Mesenchymal stem cell (in vitro differentiated cells and primary cell): Measurements from ENCODE around the gene TMEM52.

Source experiments
- DNase-seq: peaks from one replicate; pipeline ENCODE4 v3.0.0-alpha.2; 2013
- H2AFZ ChIP-seq: one replicate; pipeline ENCODE4 v1.6.1; 2013; ENCODE audit warnings: low read depth, mild to moderate bottlenecking, control low read depth, inconsistent platforms, low read length, moderate library complexity
- H2AK5ac ChIP-seq: 2 replicates; pipeline ENCODE4 v1.6.1; 2013; ENCODE audit warnings: low read length, moderate library complexity, mild to moderate bottlenecking, inconsistent platforms; ENCODE audit not compliant: severe bottlenecking
- H2BK120ac ChIP-seq: one replicate; pipeline ENCODE4 v1.6.1; 2013; ENCODE audit warnings: low read depth, mild to moderate bottlenecking, inconsistent platforms, low read length, moderate library complexity
- H2BK12ac ChIP-seq, 2 experiments: one replicate each; pipeline ENCODE4 v1.6.1; 2013; ENCODE audit warnings: inconsistent platforms in 2 of 2, low read length in 2 of 2, mild to moderate bottlenecking in 2 of 2, moderate library complexity in 2 of 2, control low read depth in 1 of 2
- H2BK15ac ChIP-seq: one replicate; pipeline ENCODE4 v1.6.1; 2013; ENCODE audit warnings: mild to moderate bottlenecking, low read depth, inconsistent platforms; ENCODE audit not compliant: poor library complexity, severe bottlenecking
- H2BK5ac ChIP-seq: 2 replicates; pipeline ENCODE4 v1.6.1; 2013; ENCODE audit warnings: low read depth, mild to moderate bottlenecking, low read length, control low read depth, inconsistent platforms; ENCODE audit not compliant: poor library complexity, severe bottlenecking
- H3K14ac ChIP-seq, 2 experiments: one replicate each; pipeline ENCODE4 v1.6.1; 2013; ENCODE audit warnings: inconsistent platforms in 2 of 2, low read length in 2 of 2, control low read depth in 1 of 2, mild to moderate bottlenecking in 1 of 2, moderate library complexity in 1 of 2
- H3K18ac ChIP-seq, 2 experiments: one replicate each; pipeline ENCODE4 v1.6.1; 2013; ENCODE audit warnings: inconsistent platforms in 2 of 2, low read length in 2 of 2, control low read depth in 1 of 2, low read depth in 1 of 2, mild to moderate bottlenecking in 1 of 2
- H3K23ac ChIP-seq, 2 experiments: one replicate each; pipeline ENCODE4 v1.6.1; 2013; ENCODE audit warnings: inconsistent platforms in 2 of 2, low read length in 2 of 2, mild to moderate bottlenecking in 2 of 2, moderate library complexity in 2 of 2, control low read depth in 1 of 2
- H3K27ac ChIP-seq: 2 replicates; pipeline ENCODE4 v1.5.1; 2013; ENCODE audit warnings: mild to moderate bottlenecking, moderate library complexity, low read length, control low read depth, inconsistent platforms; ENCODE audit not compliant: poor library complexity, severe bottlenecking
- H3K27me3 ChIP-seq, 2 experiments: 2 replicates each; pipeline versions ENCODE4 v1.6.1 to v1.7.0; 2013; ENCODE audit warnings: low read length in 2 of 2, mild to moderate bottlenecking in 2 of 2, moderate library complexity in 2 of 2, control low read depth in 1 of 2, inconsistent platforms in 1 of 2; ENCODE audit not compliant: control insufficient read depth in 1 of 2, insufficient read depth in 1 of 2
- H3K36me3 ChIP-seq, 2 experiments: 2 replicates each; pipeline versions ENCODE4 v1.6.1 to v1.7.0; 2013; ENCODE audit warnings: low read length in 2 of 2, control low read depth in 1 of 2, inconsistent platforms in 1 of 2, low read depth in 1 of 2, mild to moderate bottlenecking in 1 of 2; ENCODE audit not compliant: insufficient read depth in 2 of 2, control insufficient read depth in 1 of 2
- H3K4ac ChIP-seq, 2 experiments: one replicate each; pipeline ENCODE4 v1.6.1; 2013; ENCODE audit warnings: inconsistent platforms in 2 of 2, low read length in 2 of 2, mild to moderate bottlenecking in 2 of 2, moderate library complexity in 2 of 2, control low read depth in 1 of 2, low read depth in 1 of 2
- H3K4me1 ChIP-seq: 2 replicates; pipeline ENCODE4 v1.6.1; 2013; ENCODE audit warnings: low read depth, low read length, control low read depth; ENCODE audit not compliant: control insufficient read depth, insufficient read depth
- H3K4me2 ChIP-seq: 2 replicates; pipeline ENCODE4 v1.6.1; 2013; ENCODE audit warnings: low read length, mild to moderate bottlenecking, inconsistent platforms; ENCODE audit not compliant: poor library complexity, severe bottlenecking
- H3K4me3 ChIP-seq, 2 experiments: 2 replicates each; pipeline versions ENCODE4 v1.5.1 to v1.7.0; 2013; ENCODE audit warnings: low read length in 2 of 2, mild to moderate bottlenecking in 2 of 2, control low read depth in 1 of 2, low read depth in 1 of 2; ENCODE audit not compliant: insufficient read depth in 1 of 2
- H3K79me1 ChIP-seq: replicated peaks from 2 replicates; pipeline ENCODE4 v1.6.1; 2013; ENCODE audit warnings: mild to moderate bottlenecking, control low read depth, low read length, inconsistent platforms; ENCODE audit not compliant: poor library complexity, severe bottlenecking
- H3K9ac ChIP-seq: 2 replicates; pipeline ENCODE4 v1.7.0; 2013; ENCODE audit warnings: mild to moderate bottlenecking, low read length, moderate library complexity
- H3K9me3 ChIP-seq: 2 replicates; pipeline ENCODE4 v1.7.0; 2013; ENCODE audit warnings: mild to moderate bottlenecking, low read length; ENCODE audit not compliant: control insufficient read depth
- H4K8ac ChIP-seq: one replicate; pipeline ENCODE4 v1.6.1; 2013; ENCODE audit warnings: inconsistent platforms, mild to moderate bottlenecking, low read length, moderate library complexity
- H4K91ac ChIP-seq: one replicate; pipeline ENCODE4 v1.6.1; 2013; ENCODE audit warnings: mild to moderate bottlenecking, low read length, inconsistent platforms
- WGBS: methylation state at CpG from one replicate; pipeline ENCODE4 v1.1.7; 2013; ENCODE audit warnings: mixed read lengths; 5-methylcytosine and 5-hydroxymethylcytosine counted together

TMEM52 gene

DNA sequence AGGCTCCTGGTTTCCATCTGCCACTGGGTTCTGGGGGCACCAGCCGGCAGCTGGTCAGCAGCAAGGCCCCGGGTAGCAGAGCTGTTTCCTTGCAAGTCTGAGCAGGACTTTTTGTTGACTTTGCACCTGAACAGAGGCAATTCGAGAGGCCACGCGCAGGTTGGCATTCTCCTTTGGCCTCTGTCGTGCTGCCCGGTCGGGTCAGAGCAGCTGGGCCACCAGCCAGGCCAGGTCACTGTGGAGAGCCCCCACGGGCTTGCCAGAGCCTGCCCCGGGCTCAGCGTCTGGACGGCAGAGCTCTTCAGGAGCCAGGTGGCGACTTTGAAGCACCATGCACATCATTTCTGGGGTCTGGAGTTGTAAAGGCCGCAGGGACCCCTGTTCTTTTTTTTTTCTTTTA lies 28.4 kb upstream of the TMEM52 start:
- WGBS, result 77% methylated on average over 14 of the region's 14 CpGs
- Histone ChIP-seq H3K4ac (no peak overlapping the region), H4K8ac (no peak overlapping the region), H2AK5ac (no peak overlapping the region), H2BK12ac (no peak overlapping the region), H3K4me3 (no peak overlapping the region), H3K27me3 (peaks cover 4 to 74% of the 10 kb centered on the region in 2 experiments), H2AFZ (no peak overlapping the region), H2BK15ac (no peak overlapping the region), H3K27ac (no peak overlapping the region), H2BK5ac (no peak overlapping the region), H2BK120ac (no peak overlapping the region), H3K23ac (no peak overlapping the region), H3K18ac (no peak overlapping the region), H4K91ac (no peak overlapping the region), H3K9ac (no peak overlapping the region), H3K14ac (no peak overlapping the region), H3K4me1 (peaks cover 8% of the 10 kb centered on the region), H3K9me3 (no peaks in the 10 kb centered on the region), H3K79me1 (no peaks in the 10 kb centered on the region), H3K4me2 (no peak overlapping the region), H3K36me3 (no peaks in the 10 kb centered on the region)
- DNase-seq, result no peak

DNA sequence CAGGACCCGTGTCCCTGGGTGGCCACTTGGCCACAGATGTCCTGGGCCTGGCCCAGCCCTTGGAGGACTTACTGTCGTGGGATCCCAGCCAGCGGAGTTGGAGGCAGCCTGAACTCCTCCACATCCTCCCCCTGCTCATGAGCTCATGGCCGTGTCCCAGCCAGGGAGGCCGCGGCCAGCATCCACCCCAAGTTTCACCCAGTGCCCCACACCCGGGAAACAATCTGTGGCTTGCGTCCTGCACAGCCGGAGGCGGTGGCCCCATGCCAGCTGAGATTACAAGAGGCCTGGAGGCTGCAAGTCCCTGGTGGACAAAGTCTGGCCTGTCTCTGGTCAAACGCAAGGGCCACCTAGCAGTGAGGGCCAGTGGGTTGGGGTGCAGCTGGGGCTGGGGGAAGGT lies 27.5 kb upstream of the TMEM52 start:
- Histone ChIP-seq H3K4me1 (peaks cover 8% of the 10 kb centered on the region), H3K4me3 (no peak overlapping the region), H3K27ac (no peak overlapping the region), H2BK12ac (no peak overlapping the region), H4K91ac (no peak overlapping the region), H2BK120ac (no peak overlapping the region), H3K18ac (no peak overlapping the region), H3K14ac (no peak overlapping the region), H2AK5ac (no peak overlapping the region), H3K9me3 (no peaks in the 10 kb centered on the region), H2BK15ac (no peak overlapping the region), H4K8ac (no peak overlapping the region), H3K9ac (no peak overlapping the region), H3K36me3 (no peaks in the 10 kb centered on the region), H2BK5ac (no peak overlapping the region), H3K27me3 (peaks cover 4 to 81% of the 10 kb centered on the region in 2 experiments), H2AFZ (no peak overlapping the region), H3K79me1 (no peaks in the 10 kb centered on the region), H3K4me2 (no peak overlapping the region), H3K23ac (no peak overlapping the region), H3K4ac (no peak overlapping the region)
- 86% methylated on average over 11 of the region's 11 CpGs for WGBS
- no peak for DNase-seq

DNA sequence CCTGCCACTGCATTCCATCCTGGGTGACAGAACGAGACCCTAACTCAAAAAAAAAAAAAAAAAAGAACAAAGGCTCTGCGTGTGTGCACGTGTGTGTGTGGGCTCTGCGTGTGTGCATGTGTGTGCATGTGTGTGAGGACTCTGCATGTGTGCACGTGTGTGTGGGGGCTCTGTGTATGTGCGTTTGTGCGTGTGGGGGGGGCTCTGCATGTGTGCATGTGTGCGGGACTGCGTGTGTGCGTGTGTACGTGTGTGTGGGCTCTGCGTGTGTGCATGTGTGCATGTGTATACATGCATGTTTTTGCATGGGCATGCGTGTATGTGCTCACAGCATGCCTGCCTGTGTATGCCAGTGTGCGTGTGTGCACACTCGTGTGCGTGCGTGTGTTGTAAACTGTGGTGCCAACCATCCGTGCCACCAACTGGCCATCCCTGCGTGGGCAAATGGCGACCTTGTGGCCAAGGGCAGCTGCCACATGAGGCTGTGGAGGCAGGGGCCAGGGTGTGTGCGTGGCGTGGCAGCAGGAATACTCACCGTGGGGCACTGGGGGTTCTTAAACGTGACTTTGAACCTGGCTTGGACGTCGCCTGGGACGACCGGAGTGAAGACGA lies 26.8 kb upstream of the TMEM52 start:
- 89% methylated on average over 29 of the region's 29 CpGs for WGBS
- H3K23ac ChIP-seq, result no peak overlapping the region
- H3K9me3 ChIP-seq, result no peaks in the 10 kb centered on the region
- H3K4me3 ChIP-seq, result no peak overlapping the region
- H3K4me1 ChIP-seq, result peaks cover 8% of the 10 kb centered on the region
- H2AK5ac ChIP-seq, result no peak overlapping the region
- H3K4ac ChIP-seq, result no peak overlapping the region
- H2BK120ac ChIP-seq, result no peak overlapping the region
- DNase-seq, result no peak
- H2BK12ac ChIP-seq, result no peak overlapping the region
- no peak overlapping the region for H2BK5ac ChIP-seq
- no peaks in the 10 kb centered on the region for H3K79me1 ChIP-seq
- H3K27ac ChIP-seq, result no peak overlapping the region
- no peak overlapping the region for H2BK15ac ChIP-seq
- H4K91ac ChIP-seq, result peak overlapping the region; percentile 69
- no peak overlapping the region for H3K14ac ChIP-seq
- H3K27me3 ChIP-seq, result peaks cover 4 to 80% of the 10 kb centered on the region in 2 experiments
- H3K18ac ChIP-seq, result no peak overlapping the region
- no peaks in the 10 kb centered on the region for H3K36me3 ChIP-seq
- H3K9ac ChIP-seq, result no peak overlapping the region
- no peak overlapping the region for H4K8ac ChIP-seq
- no peak overlapping the region for H2AFZ ChIP-seq
- no peak overlapping the region for H3K4me2 ChIP-seq

DNA sequence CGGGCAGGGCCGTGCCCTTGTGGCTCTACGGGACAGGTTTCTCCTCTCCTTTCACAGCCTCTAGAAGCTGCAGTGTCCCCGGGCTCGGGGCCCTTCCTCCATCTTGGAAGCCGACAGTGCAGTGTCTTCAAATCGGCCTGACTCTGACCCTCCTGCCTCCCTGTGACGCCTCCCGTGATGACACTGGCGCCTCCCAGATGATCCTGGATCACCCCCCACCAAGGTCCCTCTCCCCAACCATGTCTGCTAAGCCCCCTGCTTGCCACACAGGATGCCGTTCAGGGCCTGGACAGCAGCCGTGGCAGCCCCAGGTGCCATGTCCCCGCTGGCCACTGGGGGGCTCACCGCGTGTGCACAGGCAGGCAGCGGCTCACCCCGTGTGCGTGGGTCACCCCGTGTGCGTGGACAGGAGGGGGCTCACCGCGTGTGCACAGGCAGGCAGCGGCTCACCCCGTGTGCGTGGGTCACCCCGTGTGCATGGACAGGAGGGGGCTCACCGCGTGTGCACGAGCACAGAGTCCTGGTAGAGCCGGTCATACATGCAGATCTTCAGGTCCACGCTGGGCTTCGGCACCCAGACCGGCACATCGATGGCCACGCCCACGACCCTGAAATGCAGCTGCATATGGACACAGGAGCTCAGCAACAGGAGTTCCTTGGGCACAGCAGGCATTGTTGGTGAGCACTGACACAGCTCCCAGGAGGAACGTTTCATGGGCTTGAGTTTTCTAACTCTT lies 24.9 kb upstream of the TMEM52 start:
- Histone ChIP-seq H3K4me2 (peak overlapping the region; percentile 58), H2AK5ac (no peak overlapping the region), H3K9ac (no peak overlapping the region), H3K36me3 (no peaks in the 10 kb centered on the region), H3K23ac (no peak overlapping the region), H3K14ac (peak overlapping the region in 1 of 2 experiments; percentile 82), H2BK120ac (no peak overlapping the region), H3K79me1 (no peaks in the 10 kb centered on the region), H3K9me3 (no peaks in the 10 kb centered on the region), H2AFZ (peak overlapping the region; percentile 88), H3K4me3 (peak overlapping the region in 1 of 2 experiments; percentile 32), H3K4me1 (peaks cover 8% of the 10 kb centered on the region), H2BK12ac (no peak overlapping the region), H4K8ac (no peak overlapping the region), H3K4ac (no peak overlapping the region), H3K27me3 (peaks cover 7 to 84% of the 10 kb centered on the region in 2 experiments), H2BK5ac (no peak overlapping the region), H3K18ac (peak overlapping the region in 1 of 2 experiments; percentile 49), H3K27ac (no peak overlapping the region), H4K91ac (no peak overlapping the region), H2BK15ac (no peak overlapping the region)
- 23% methylated on average over 37 of the region's 37 CpGs for WGBS
- DNase-seq, result peak; percentile 41
